HFFc6 (cell line): ENCODE results near the gene WDR91. TPM values are rescaled to one million over a fixed set of nuclear protein-coding genes. Genes with fewer than 3 reads are reported as not detected.
"Not testable (repeated sequence)": the region's sequence is repeated elsewhere in the genome, so short reads cannot be mapped to it uniquely, and the experiment has no call there.

Experiments
- DNase-seq: peaks from one replicate; pipeline ENCODE4 v3.0.0-alpha.2; 2018
- H3K27ac Mint-ChIP-seq: 2 replicates; pipeline ENCODE4 v1.8.0; 2020; ENCODE audit warnings: mild to moderate bottlenecking, mixed read lengths
- H3K27me3 Mint-ChIP-seq: 2 replicates; pipeline ENCODE4 v1.8.0; 2021; ENCODE audit warnings: mild to moderate bottlenecking, moderate library complexity, mixed read lengths; ENCODE audit not compliant: insufficient read depth
- H3K36me3 Mint-ChIP-seq: 2 replicates; pipeline ENCODE4 v1.8.0; 2021; ENCODE audit warnings: low read depth, mixed read lengths
- H3K4me1 Mint-ChIP-seq: 2 replicates; pipeline ENCODE4 v1.8.0; 2020; ENCODE audit warnings: low read depth, mixed read lengths
- H3K4me3 Mint-ChIP-seq: 2 replicates; pipeline ENCODE4 v1.8.0; 2020; ENCODE audit warnings: mild to moderate bottlenecking, moderate library complexity, mixed read lengths
- H3K9me3 Mint-ChIP-seq: 2 replicates; pipeline ENCODE4 v1.8.0; 2020; ENCODE audit warnings: mild to moderate bottlenecking, mixed read lengths
- CTCF ChIP-seq: fragments of 200-600 bp; sonication (generic); IDR thresholded peaks from 2 replicates; pipeline ENCODE4 v1.5.0; 2021; ENCODE audit warnings: antibody characterized with exemption, mild to moderate bottlenecking
- total RNA-seq, 6 experiments: library from RNA; stranded (reverse); fragmentation: NEBNext Ultra II Directional; extraction: Animal tissue kit (Norgen Biotek cat#: 25700); gene quantifications; 2 replicates in 1 of 6; 3 replicates in 5 of 6; pipeline ENCODE4 v1.2.3, GENCODE V29; 2021

The WDR91 gene
- total RNA-seq, 6 experiments from 2014 or later: 7.5 to 12.4 (median 10.4) TPM

GRCh38 chr7:135175931-135176330, 35.4 kb downstream of the WDR91 start:
- H3K9me3 Mint-ChIP-seq: peaks cover 10% of the 10 kb centered on the region
- DNase-seq: no peak
- no peak for TF ChIP-seq CTCF
- no peaks in the 10 kb centered on the region for H3K27me3 Mint-ChIP-seq
- no peak overlapping the region for H3K4me3 Mint-ChIP-seq
- no peak overlapping the region for H3K27ac Mint-ChIP-seq
- H3K4me1 Mint-ChIP-seq: peaks cover 22% of the 10 kb centered on the region
- H3K36me3 Mint-ChIP-seq: peaks cover 11% of the 10 kb centered on the region

- TF ChIP-seq CTCF: no peak
These were observed 36.4 kb downstream of the WDR91 start for GRCh38 chr7:135174941-135175340.

GRCh38 chr7:135173916-135174315, 37.4 kb downstream of the WDR91 start:
- peaks cover 10% of the 10 kb centered on the region for H3K36me3 Mint-ChIP-seq
- not testable (repeated sequence) for H3K27ac Mint-ChIP-seq, H3K4me3 Mint-ChIP-seq, DNase-seq, H3K27me3 Mint-ChIP-seq, H3K9me3 Mint-ChIP-seq
- H3K4me1 Mint-ChIP-seq: peaks cover 36% of the 10 kb centered on the region

More at GRCh38 chr7:135174941-135175340, 36.4 kb downstream of the WDR91 start:
- Mint-ChIP-seq H3K36me3 (peaks cover under 1% of the 10 kb centered on the region), H3K4me3 (no peak overlapping the region), H3K4me1 (peaks cover 26% of the 10 kb centered on the region), H3K27me3 (peaks cover 1% of the 10 kb centered on the region; the same call in 1 of the 2 replicates), H3K27ac (no peak overlapping the region), H3K9me3 (peaks cover under 1% of the 10 kb centered on the region; the same call in 1 of the 2 replicates)
- no peak for DNase-seq

- H3K27ac Mint-ChIP-seq: peak overlapping the region; percentile 96
- H3K36me3 Mint-ChIP-seq: peaks cover 29% of the 10 kb centered on the region
- H3K4me3 Mint-ChIP-seq: peak overlapping the region; percentile 97
- H3K9me3 Mint-ChIP-seq, H3K27me3 Mint-ChIP-seq: not testable (repeated sequence)
- DNase-seq: peak; percentile 24
- peaks cover 42% of the 10 kb centered on the region for H3K4me1 Mint-ChIP-seq
These were observed 39.6 kb downstream of the WDR91 start for GRCh38 chr7:135171581-135172291.

GRCh38 chr7:135170998-135171481, 40.3 kb downstream of the WDR91 start:
- H3K27me3 Mint-ChIP-seq, H3K9me3 Mint-ChIP-seq, DNase-seq: not testable (repeated sequence)
- H3K4me1 Mint-ChIP-seq: peaks cover 42% of the 10 kb centered on the region
- H3K27ac Mint-ChIP-seq: peak overlapping the region; percentile 96
- peak; percentile 1; the same call in 1 of the 2 replicates for TF ChIP-seq CTCF
- peaks cover 34% of the 10 kb centered on the region for H3K36me3 Mint-ChIP-seq
- H3K4me3 Mint-ChIP-seq: peak overlapping the region; percentile 97

- Mint-ChIP-seq H3K9me3 (no peaks in the 10 kb centered on the region), H3K36me3 (peaks cover 40% of the 10 kb centered on the region), H3K27me3 (peaks cover 3% of the 10 kb centered on the region; the same call in 1 of the 2 replicates), H3K4me3 (peak within 1 kb of the TSS; percentile 97), H3K27ac (peak within 1 kb of the TSS; percentile 96), H3K4me1 (peaks cover 42% of the 10 kb centered on the region)
- DNase-seq: peak; percentile 91
- TF ChIP-seq CTCF: peak; percentile 75
These were observed 40.9 kb downstream of the WDR91 start, which contains the start of gene CYREN for GRCh38 chr7:135170274-135170997. Gene CYREN (minus strand): TSS chr7:135170707. CDS start chr7:135168922, 1,785 bp downstream.
